Gastroesophageal sphincter (tissue), 4 donors: ENCODE data around the gene TOM1L2. TPM values are rescaled to one million over a fixed set of nuclear protein-coding genes. Genes with fewer than 3 reads are reported as not detected.

Source experiments
- ATAC-seq: fragments of 150-250 bp; one replicate; pipeline ENCODE4 v1.9.1; 2016; ENCODE audit warnings: mild to moderate bottlenecking, moderate library complexity
- H3K27ac ChIP-seq, 4 donors: fragments of 200-600 bp; sonication (generic) in 3 of 4; 1 replicate in 3 of 4; 2 replicates in 1 of 4; pipeline ENCODE4 v1.5.1; 2016 to 2019
- H3K27me3 ChIP-seq: fragments of 200-600 bp; sonication (generic); one replicate; pipeline ENCODE4 v1.5.1; 2019
- H3K36me3 ChIP-seq, 2 donors: fragments of 200-600 bp; sonication (generic); one replicate each; pipeline ENCODE4 v1.5.1; 2019; ENCODE audit warnings: control low read depth in 1 of 2
- H3K4me1 ChIP-seq, 3 donors: fragments of 200-600 bp; sonication (generic); 1 replicate in 2 of 3; 2 replicates in 1 of 3; pipeline ENCODE4 v1.5.1; 2016 to 2019; ENCODE audit warnings: control low read depth in 2 of 3
- H3K4me3 ChIP-seq, 2 donors: fragments of 200-600 bp; sonication (generic); one replicate each; pipeline ENCODE4 v1.5.1; 2019; ENCODE audit warnings: mild to moderate bottlenecking in 1 of 2, moderate library complexity in 1 of 2
- H3K9me3 ChIP-seq, 3 donors: fragments of 200-600 bp; sonication (generic); one replicate each; pipeline ENCODE4 v1.5.1; 2017 to 2019; ENCODE audit warnings: control low read depth in 2 of 3
- CTCF ChIP-seq, 4 experiments: fragments of 200-600 bp in 2 of 4; fragments of 450-650 bp in 2 of 4; sonication (generic) in 1 of 4; IDR thresholded peaks; one replicate each; pipeline ENCODE4 v1.5.1; 2017 to 2019; ENCODE audit warnings: antibody characterized with exemption in 4 of 4, mild to moderate bottlenecking in 2 of 4, moderate library complexity in 2 of 4
- EP300 ChIP-seq: sonication (generic); formaldehyde crosslinking; IDR thresholded peaks from one replicate; pipeline ENCODE4 v1.6.1; 2017; ENCODE audit warnings: antibody characterized with exemption, mild to moderate bottlenecking
- POLR2A ChIP-seq, 2 donors: fragments of 450-650 bp; IDR thresholded peaks; one replicate each; pipeline ENCODE4 v1.6.1; 2017; ENCODE audit warnings: antibody characterized with exemption in 2 of 2, mild to moderate bottlenecking in 2 of 2, moderate library complexity in 1 of 2
- POLR2AphosphoS5 ChIP-seq: sonication (generic); formaldehyde crosslinking; IDR thresholded peaks from one replicate; pipeline ENCODE4 v1.6.1; 2017; ENCODE audit warnings: antibody characterized with exemption
- WGBS, 2 donors: methylation state at CpG; one replicate each; pipeline ENCODE4 v1.1.5; 2018; ENCODE audit warnings: low coverage in 1 of 2; 5-methylcytosine and 5-hydroxymethylcytosine counted together
- total RNA-seq, 4 donors: library from RNA; depleted of rRNA; stranded (reverse); fragments of >200 nt; gene quantifications; one replicate each; pipeline ENCODE4 v1.1.0, GENCODE V29; 2016

TOM1L2 gene
- total RNA-seq, 4 donors from 2014 or later, result 49.6 to 88.9 (median 74.8) TPM

- H3K4me3 ChIP-seq, result no peak overlapping the region
- H3K27me3 ChIP-seq, result no peaks in the 10 kb centered on the region
- TF ChIP-seq CTCF (IDR thresholded peaks at IDR 0.05) (no peak), EP300 (no peak)
- 73% methylated on average over 1 of the region's 1 CpG; no CpG with 5 or more reads in 1 of the 2 donors for WGBS, 2 donors
- H3K9me3 ChIP-seq, result no peaks in the 10 kb centered on the region
- H3K36me3 ChIP-seq, result no peaks in the 10 kb centered on the region
- peaks cover 0 to 69% (median 12%) of the 10 kb centered on the region in 3 donors for H3K4me1 ChIP-seq
- no peak for ATAC-seq
- H3K27ac ChIP-seq, result no peak overlapping the region
Measured at GRCh38 chr17:17947966-17948365, 24.2 kb downstream of the TOM1L2 start.

- TF ChIP-seq CTCF (IDR thresholded peaks at IDR 0.05), result no peak
- TF ChIP-seq POLR2AphosphoS5, result no peak
- TF ChIP-seq POLR2A (IDR thresholded peaks at IDR 0.05), result no peak
- no peak for TF ChIP-seq EP300
- Histone ChIP-seq H3K36me3 (no peaks in the 10 kb centered on the region), H3K4me1 (peaks cover 0 to 70% (median 17%) of the 10 kb centered on the region in 3 donors), H3K27me3 (no peaks in the 10 kb centered on the region), H3K27ac (no peak overlapping the region), H3K9me3 (no peaks in the 10 kb centered on the region), H3K4me3 (no peak overlapping the region)
- ATAC-seq, result no peak
- 50 to 75% methylated on average over 2 to 5 of the region's 5 CpGs for WGBS, 2 donors
Measured at GRCh38 chr17:17947309-17947708, 24.9 kb downstream of the TOM1L2 start.

- no peak overlapping the region for H3K27ac ChIP-seq
- 62 to 73% methylated on average over 3 of the region's 3 CpGs for WGBS, 2 donors
- no peak for ATAC-seq
Measured at GRCh38 chr17:17946093-17946492, 26.1 kb downstream of the TOM1L2 start.

GRCh38 chr17:17944743-17945142 is 27.5 kb downstream of the TOM1L2 start:
- TF ChIP-seq POLR2AphosphoS5 (no peak), EP300 (no peak), POLR2A (IDR thresholded peaks at IDR 0.05) (no peak), CTCF (IDR thresholded peaks at IDR 0.05) (no peak)
- no peak for ATAC-seq
- peaks cover 0 to 80% (median 23%) of the 10 kb centered on the region in 3 donors for H3K4me1 ChIP-seq
- H3K9me3 ChIP-seq, result no peaks in the 10 kb centered on the region
- peak overlapping the region in 3 of 4 donors; percentile 9 to 56 (median 52) for H3K27ac ChIP-seq
- no peak overlapping the region for H3K4me3 ChIP-seq
- H3K36me3 ChIP-seq, result no peaks in the 10 kb centered on the region
- no peaks in the 10 kb centered on the region for H3K27me3 ChIP-seq
- 48 to 58% methylated on average over 9 to 11 of the region's 11 CpGs for WGBS, 2 donors

More at GRCh38 chr17:17946093-17946492, 26.1 kb downstream of the TOM1L2 start:
- Histone ChIP-seq H3K4me1 (peaks cover 0 to 70% (median 19%) of the 10 kb centered on the region in 3 donors), H3K4me3 (no peak overlapping the region), H3K36me3 (no peaks in the 10 kb centered on the region), H3K27me3 (no peaks in the 10 kb centered on the region), H3K9me3 (no peaks in the 10 kb centered on the region)
- TF ChIP-seq POLR2A (IDR thresholded peaks at IDR 0.05) (no peak), EP300 (no peak), CTCF (IDR thresholded peaks at IDR 0.05) (no peak), POLR2AphosphoS5 (no peak)

- Histone ChIP-seq H3K27me3 (no peaks in the 10 kb centered on the region), H3K27ac (peak overlapping the region in 3 of 4 donors; percentile 9 to 56 (median 52)), H3K4me1 (peaks cover 0 to 83% (median 23%) of the 10 kb centered on the region in 3 donors), H3K36me3 (no peaks in the 10 kb centered on the region), H3K9me3 (no peaks in the 10 kb centered on the region), H3K4me3 (no peak overlapping the region)
- WGBS, 2 donors, result 39 to 53% methylated on average over 4 to 6 of the region's 7 CpGs
- no peak for ATAC-seq
- TF ChIP-seq EP300, result no peak
- TF ChIP-seq POLR2A (IDR thresholded peaks at IDR 0.05), result no peak
- TF ChIP-seq POLR2AphosphoS5, result no peak
- TF ChIP-seq CTCF (IDR thresholded peaks at IDR 0.05), result no peak
Measured at GRCh38 chr17:17944242-17944641, 28.0 kb downstream of the TOM1L2 start.
